KMS-11 (cell line): Measurements from ENCODE around the gene DAAM1.

Experiments used
- H2AFZ ChIP-seq: fragments of 200-600 bp; sonication (generic); 2 replicates; pipeline ENCODE4 v1.6.1; 2016; ENCODE audit warnings: antibody characterized with exemption, mixed run types, low read depth
- H3K27ac ChIP-seq: fragments of 200-600 bp; sonication (generic); 2 replicates; pipeline ENCODE4 v1.6.1; 2016; ENCODE audit warnings: mild to moderate bottlenecking, mixed run types
- H3K27me3 ChIP-seq: fragments of 200-600 bp; sonication (generic); 2 replicates; pipeline ENCODE4 v1.6.1; 2017; ENCODE audit warnings: mild to moderate bottlenecking, low read depth, mixed run types, moderate library complexity; ENCODE audit not compliant: insufficient read depth
- H3K36me3 ChIP-seq: fragments of 200-600 bp; sonication (generic); 2 replicates; pipeline ENCODE4 v1.6.1; 2017; ENCODE audit warnings: mild to moderate bottlenecking, mixed run types; ENCODE audit not compliant: insufficient read depth
- H3K4me1 ChIP-seq: fragments of 200-600 bp; sonication (generic); 2 replicates; pipeline ENCODE4 v1.6.1; 2016; ENCODE audit warnings: mild to moderate bottlenecking, low read depth, mixed run types; ENCODE audit not compliant: poor library complexity, severe bottlenecking
- H3K4me2 ChIP-seq: fragments of 200-600 bp; sonication (generic); 2 replicates; pipeline ENCODE4 v1.7.0; 2016; ENCODE audit warnings: mild to moderate bottlenecking, mixed run types
- H3K4me3 ChIP-seq: fragments of 200-600 bp; sonication (generic); IDR thresholded peaks from 2 replicates; pipeline ENCODE4 v1.6.1; 2017; ENCODE audit warnings: low read depth, low read length, mixed read lengths; ENCODE audit not compliant: insufficient read depth
- H3K79me2 ChIP-seq: fragments of 200-600 bp; sonication (generic); 2 replicates; pipeline ENCODE4 v1.6.1; 2016; ENCODE audit warnings: low read depth, mixed run types; ENCODE audit not compliant: insufficient read depth
- H3K9ac ChIP-seq: fragments of 200-600 bp; sonication (generic); 2 replicates; pipeline ENCODE4 v1.6.1; 2016; ENCODE audit warnings: mild to moderate bottlenecking, mixed run types
- H4K20me1 ChIP-seq: fragments of 200-600 bp; sonication (generic); 2 replicates; pipeline ENCODE4 v1.6.1; 2016; ENCODE audit warnings: mild to moderate bottlenecking, mixed run types; ENCODE audit not compliant: insufficient read depth
- TF ChIP-seq, protein P1 (sequence below): fragments of 200-600 bp; sonication (generic); conservative IDR thresholded peaks from 2 replicates; pipeline ENCODE4 v1.6.1; 2017; ENCODE audit warnings: low read depth, mild to moderate bottlenecking, antibody characterized with exemption, low read length, moderate library complexity, mixed read lengths

DAAM1 gene

DNA sequence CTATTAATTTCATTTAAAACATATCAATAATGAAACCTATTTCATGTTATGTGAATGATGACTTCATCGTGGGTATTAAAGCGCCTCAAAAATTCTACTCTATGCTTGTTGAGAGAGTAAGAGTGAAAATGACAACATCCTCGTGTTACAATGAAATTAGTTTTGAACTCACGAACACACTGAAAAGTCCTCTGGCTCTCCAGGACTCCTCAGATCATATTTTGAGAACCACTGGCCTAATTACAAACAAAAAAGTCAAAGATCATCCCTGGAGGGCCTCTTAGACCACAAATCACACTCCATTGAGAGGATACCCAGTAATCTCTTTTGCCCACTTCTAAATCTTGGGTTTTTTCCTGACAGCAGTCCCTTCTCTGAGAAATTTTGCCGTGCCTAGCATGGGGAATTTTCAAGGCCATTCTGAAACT is 19.1 kb downstream of the DAAM1 start:
- no peak overlapping the region for H3K4me2 ChIP-seq
- H3K79me2 ChIP-seq, result no peaks in the 10 kb centered on the region
- H2AFZ ChIP-seq, result no peak overlapping the region
- no peaks in the 10 kb centered on the region for H4K20me1 ChIP-seq
- no peaks in the 10 kb centered on the region for H3K4me1 ChIP-seq
- H3K27ac ChIP-seq, result no peak overlapping the region
- no peak overlapping the region for H3K9ac ChIP-seq
- H3K27me3 ChIP-seq, result no peaks in the 10 kb centered on the region
- no peak overlapping the region for H3K4me3 ChIP-seq
- TF ChIP-seq, protein P1, sequence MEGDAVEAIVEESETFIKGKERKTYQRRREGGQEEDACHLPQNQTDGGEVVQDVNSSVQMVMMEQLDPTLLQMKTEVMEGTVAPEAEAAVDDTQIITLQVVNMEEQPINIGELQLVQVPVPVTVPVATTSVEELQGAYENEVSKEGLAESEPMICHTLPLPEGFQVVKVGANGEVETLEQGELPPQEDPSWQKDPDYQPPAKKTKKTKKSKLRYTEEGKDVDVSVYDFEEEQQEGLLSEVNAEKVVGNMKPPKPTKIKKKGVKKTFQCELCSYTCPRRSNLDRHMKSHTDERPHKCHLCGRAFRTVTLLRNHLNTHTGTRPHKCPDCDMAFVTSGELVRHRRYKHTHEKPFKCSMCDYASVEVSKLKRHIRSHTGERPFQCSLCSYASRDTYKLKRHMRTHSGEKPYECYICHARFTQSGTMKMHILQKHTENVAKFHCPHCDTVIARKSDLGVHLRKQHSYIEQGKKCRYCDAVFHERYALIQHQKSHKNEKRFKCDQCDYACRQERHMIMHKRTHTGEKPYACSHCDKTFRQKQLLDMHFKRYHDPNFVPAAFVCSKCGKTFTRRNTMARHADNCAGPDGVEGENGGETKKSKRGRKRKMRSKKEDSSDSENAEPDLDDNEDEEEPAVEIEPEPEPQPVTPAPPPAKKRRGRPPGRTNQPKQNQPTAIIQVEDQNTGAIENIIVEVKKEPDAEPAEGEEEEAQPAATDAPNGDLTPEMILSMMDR, result no peak
- H3K36me3 ChIP-seq, result no peaks in the 10 kb centered on the region

- H4K20me1 ChIP-seq, result no peaks in the 10 kb centered on the region
- H3K27ac ChIP-seq, result no peak overlapping the region
- no peak overlapping the region for H2AFZ ChIP-seq
- no peaks in the 10 kb centered on the region for H3K27me3 ChIP-seq
- TF ChIP-seq, protein P1, result no peak
- no peak overlapping the region for H3K9ac ChIP-seq
- no peak overlapping the region for H3K4me3 ChIP-seq
- no peaks in the 10 kb centered on the region for H3K79me2 ChIP-seq
- no peaks in the 10 kb centered on the region for H3K36me3 ChIP-seq
- H3K4me2 ChIP-seq, result no peak overlapping the region
- no peaks in the 10 kb centered on the region for H3K4me1 ChIP-seq
These were observed 19.9 kb downstream of the DAAM1 start for GRCh38 chr14:59208224-59208814.

DNA sequence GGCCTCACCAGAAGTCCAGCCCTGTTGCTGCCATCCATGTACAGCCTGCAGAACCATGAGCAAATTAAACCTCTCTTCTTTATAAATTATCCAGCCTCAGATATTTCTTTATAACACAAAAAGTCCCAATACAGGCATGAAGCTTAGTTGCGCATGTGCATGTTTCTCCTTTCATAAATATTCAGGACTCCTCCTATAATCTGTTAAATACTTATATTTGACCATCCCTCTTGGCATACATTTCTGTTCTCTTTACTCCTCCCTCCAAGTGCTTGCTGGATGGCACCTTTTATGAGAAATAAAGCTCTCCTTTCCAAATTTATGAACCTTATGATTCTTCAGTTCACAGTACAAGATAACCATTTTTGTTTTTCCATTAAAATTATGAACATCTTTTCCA is 20.5 kb downstream of the DAAM1 start:
- Histone ChIP-seq H2AFZ (no peak overlapping the region), H4K20me1 (no peaks in the 10 kb centered on the region), H3K36me3 (no peaks in the 10 kb centered on the region), H3K79me2 (no peaks in the 10 kb centered on the region), H3K4me2 (no peak overlapping the region), H3K27me3 (no peaks in the 10 kb centered on the region), H3K4me1 (no peaks in the 10 kb centered on the region), H3K4me3 (no peak overlapping the region), H3K9ac (no peak overlapping the region), H3K27ac (no peak overlapping the region)
- TF ChIP-seq, protein P1, result no peak

DNA sequence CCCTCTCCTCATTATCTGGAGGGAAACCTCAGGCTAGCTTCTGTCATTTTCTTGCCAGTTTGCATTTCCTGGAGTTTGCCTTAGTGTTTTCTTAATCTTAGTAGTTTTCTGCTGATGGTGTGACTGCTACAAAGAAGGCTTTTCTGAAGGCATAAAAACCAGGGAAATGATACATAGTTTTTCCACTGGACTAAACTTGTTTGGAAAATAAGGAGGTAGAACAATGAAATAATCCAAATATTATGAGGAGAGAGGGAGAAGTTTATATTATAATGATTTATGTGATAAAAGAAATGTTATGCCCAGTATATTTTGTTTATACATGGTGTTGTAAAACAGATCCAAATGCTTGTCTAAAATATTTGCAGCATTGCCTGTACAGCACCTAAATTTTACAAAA is 22.2 kb downstream of the DAAM1 start:
- no peak overlapping the region for H3K4me3 ChIP-seq
- no peaks in the 10 kb centered on the region for H3K79me2 ChIP-seq
- H3K9ac ChIP-seq, result no peak overlapping the region
- TF ChIP-seq, protein P1, result no peak
- H3K27ac ChIP-seq, result no peak overlapping the region
- no peak overlapping the region for H2AFZ ChIP-seq
- H4K20me1 ChIP-seq, result no peaks in the 10 kb centered on the region
- no peaks in the 10 kb centered on the region for H3K4me1 ChIP-seq
- no peaks in the 10 kb centered on the region for H3K36me3 ChIP-seq
- H3K27me3 ChIP-seq, result no peaks in the 10 kb centered on the region
- no peak overlapping the region for H3K4me2 ChIP-seq
